Putamen (tissue), 1 donor: ENCODE data around the gene SLC34A1.
A peak's percentile ranks its signal among the peaks of the same experiment; 100 is the strongest.
"Not testable (repeated sequence)": the region's sequence is repeated elsewhere in the genome, so short reads cannot be mapped to it uniquely, and the experiment has no call there.

ENCODE experiments used
- DNase-seq: peaks from one replicate; pipeline ENCODE4 v3.0.0-alpha.2; 2016; ENCODE audit warnings: low spot score

SLC34A1 gene

GRCh38 chr5:177355162-177355867, 28.9 kb upstream of the SLC34A1 start:
- no peak for DNase-seq

GRCh38 chr5:177355868-177356168, 28.4 kb upstream of the SLC34A1 start:
- DNase-seq = no peak

- no peak for DNase-seq
Observed at GRCh38 chr5:177356746-177357145, 27.5 kb upstream of the SLC34A1 start.

- no peak for DNase-seq
Observed at GRCh38 chr5:177357146-177357458, 27.1 kb upstream of the SLC34A1 start.

GRCh38 chr5:177357459-177358351, 26.5 kb upstream of the SLC34A1 start, which contains the start of gene RGS14:
Gene RGS14 (plus strand): TSS chr5:177357924. CDS start chr5:177358025, 101 bp downstream.
- DNase-seq = no peak

DNA sequence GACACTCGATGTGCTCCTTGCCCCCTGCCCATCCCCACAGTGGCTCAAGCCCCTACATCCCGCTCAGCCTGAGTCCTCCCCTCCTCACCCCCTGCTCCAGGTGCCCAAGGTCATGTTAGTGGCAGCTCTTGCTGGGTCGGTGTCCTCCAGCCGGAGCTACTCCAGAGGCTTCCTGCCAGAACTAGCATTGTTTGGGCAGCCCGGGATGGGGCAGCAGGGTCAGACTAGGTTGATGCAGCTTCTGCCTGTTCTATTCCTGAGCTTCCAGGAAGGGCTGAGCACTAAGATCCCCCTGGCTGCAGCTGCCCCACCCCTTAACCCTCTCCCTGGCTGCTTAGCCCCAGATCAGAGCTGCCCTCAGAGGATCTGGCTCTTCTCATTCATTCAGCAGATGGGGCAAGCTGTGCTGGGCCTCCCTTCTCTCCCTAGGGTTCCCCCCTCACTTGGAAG, 25.8 kb upstream of the SLC34A1 start:
- DNase-seq = no peak

- DNase-seq = no peak
Observed at GRCh38 chr5:177359451-177359851, 24.8 kb upstream of the SLC34A1 start.

DNA sequence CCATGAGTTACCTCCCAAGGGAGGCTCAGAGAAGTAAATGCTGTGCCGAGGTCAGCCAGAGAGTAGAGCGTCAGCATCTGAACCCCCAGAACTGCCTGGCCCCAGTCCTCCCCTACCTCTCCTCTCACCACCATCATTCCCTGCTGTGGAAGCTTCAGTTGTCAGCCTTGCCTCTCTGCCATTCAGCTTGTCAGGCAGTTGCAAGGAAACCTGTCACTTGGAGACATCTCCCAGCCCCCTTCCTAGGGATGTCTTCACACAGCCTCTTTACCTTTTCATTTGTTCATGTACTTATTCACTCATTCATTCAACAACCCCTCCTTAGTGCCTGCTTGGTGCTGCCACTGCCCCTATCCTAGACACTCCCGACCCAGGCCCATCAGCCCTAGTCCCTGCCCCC, 24.4 kb upstream of the SLC34A1 start:
- DNase-seq = no peak

DNA sequence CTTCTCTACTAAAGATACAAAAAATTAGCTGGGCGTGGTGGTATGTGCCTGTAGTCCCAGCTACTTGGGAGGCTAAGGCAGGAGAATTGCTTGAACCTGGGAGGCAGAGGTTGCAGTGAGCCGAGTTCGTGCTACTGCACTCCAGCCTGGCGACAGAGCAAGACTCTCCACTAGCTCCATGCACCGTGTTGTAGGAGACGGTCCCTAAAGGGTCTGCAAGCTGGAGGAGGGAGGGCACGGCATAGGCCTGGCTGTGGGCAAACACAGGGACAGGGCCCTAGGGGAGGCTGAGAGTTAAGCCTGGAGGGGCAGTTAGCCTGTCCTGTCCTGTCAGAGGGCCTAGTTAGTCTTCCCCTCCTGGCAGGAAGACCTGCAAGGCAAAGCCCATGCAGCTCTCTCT, 23.5 kb upstream of the SLC34A1 start:
- not testable (repeated sequence) for DNase-seq

- DNase-seq = peak; percentile 69
Observed at GRCh38 chr5:177361418-177362291, 22.6 kb upstream of the SLC34A1 start.

GRCh38 chr5:177362292-177362609, 22.0 kb upstream of the SLC34A1 start:
- DNase-seq = no peak

DNA sequence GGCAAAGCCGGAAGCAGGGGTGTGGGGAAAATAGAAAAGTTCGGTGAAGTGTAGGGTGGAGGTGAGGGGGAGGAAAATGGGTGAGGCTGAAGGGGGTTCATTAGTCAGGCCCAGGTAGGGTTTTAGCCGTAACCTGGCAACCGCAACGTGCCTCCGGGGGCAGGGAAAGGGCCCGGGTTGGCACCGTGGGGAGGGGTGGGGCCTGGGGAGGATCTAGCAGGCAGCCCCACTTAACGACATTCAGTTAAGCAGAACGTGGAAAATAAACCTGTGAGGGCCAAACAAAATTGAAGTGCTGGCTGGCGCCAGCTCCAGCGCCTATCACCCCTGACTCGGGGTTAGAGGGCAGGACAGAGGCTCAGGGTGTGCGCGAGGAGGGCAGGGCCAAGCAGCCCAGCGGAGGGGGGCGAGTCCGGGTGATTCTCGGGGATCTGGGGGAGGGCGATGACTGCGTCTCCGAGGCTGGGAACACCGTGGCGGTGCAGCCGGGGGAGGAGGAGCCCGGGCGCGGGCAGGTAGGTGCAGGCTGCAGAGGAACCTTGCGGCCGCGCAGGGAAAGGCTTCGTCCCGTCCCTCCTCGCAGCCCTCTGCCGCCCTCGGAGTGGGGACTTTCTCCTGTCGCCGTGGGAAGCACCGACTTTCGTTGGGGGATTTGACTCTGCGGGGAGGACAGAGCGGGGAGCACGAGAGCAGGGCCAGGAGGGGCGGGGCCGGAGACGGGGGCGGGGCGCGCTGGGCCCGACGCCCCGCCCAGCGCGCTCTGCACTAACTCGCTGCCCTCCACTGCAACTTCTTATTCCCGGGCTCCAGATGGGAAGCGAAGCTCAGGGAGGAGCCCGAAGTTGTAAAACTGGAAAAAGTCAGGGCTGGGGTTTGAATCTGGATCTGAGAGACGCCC, 21.4 kb upstream of the SLC34A1 start:
- peak; percentile 75 for DNase-seq

DNA sequence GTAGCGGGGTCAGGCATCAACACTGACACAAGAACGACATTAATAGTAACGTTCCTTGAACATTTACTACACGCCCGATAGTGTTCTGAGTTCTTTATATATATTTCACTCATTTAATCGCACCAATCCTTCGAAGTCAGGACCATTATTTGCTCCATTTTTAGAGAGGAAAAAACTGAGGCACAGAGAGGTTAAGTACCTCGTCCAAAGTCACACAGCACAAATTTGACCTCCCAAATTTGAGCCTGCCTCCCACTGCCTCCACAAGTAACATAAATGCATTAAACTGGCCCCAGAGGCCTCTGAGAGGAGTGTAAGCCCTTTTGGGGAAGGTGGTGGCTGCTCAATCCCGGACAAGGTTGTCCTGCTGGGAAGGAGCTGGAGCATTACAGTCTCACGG, 20.7 kb upstream of the SLC34A1 start:
- DNase-seq = no peak

DNA sequence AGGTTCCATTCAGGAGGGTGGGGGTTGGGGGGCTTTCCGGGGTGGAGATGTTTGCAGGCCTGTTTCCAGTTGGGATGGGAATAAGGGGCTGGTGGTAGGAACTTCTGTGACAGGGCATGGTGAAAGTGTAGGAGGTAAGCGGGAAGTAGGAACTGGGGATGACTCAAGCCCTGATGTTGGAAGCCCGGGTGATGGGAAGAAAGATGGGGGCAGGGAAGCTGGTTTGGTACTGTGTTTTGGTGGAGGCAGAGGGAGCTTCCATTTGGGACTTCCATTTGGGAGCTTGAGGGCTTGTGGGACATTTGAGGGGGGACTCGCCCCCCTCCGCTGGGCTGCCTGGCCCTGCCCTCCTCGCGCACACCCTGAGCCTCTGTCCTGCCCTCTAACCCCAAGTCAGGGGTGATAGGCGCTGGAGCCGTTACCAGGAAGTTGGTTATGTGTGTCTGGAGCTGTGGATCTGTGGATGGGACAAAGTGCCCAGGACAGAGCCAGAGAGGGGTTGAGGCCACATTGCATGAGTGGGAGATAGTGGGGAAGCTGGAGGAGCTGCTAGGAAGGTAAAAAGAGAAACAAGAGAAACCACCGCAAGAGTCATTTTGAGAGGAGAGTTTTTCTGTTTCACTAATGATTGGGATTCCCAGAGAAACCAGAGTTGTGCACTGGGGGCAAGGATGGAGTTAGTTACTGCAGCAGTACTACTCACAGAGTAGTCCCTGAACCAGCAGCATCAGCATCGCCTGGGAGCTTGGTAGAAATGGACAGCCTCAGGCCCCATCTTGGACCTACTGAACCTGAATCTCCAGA, 19.9 kb upstream of the SLC34A1 start:
- no peak for DNase-seq

DNA sequence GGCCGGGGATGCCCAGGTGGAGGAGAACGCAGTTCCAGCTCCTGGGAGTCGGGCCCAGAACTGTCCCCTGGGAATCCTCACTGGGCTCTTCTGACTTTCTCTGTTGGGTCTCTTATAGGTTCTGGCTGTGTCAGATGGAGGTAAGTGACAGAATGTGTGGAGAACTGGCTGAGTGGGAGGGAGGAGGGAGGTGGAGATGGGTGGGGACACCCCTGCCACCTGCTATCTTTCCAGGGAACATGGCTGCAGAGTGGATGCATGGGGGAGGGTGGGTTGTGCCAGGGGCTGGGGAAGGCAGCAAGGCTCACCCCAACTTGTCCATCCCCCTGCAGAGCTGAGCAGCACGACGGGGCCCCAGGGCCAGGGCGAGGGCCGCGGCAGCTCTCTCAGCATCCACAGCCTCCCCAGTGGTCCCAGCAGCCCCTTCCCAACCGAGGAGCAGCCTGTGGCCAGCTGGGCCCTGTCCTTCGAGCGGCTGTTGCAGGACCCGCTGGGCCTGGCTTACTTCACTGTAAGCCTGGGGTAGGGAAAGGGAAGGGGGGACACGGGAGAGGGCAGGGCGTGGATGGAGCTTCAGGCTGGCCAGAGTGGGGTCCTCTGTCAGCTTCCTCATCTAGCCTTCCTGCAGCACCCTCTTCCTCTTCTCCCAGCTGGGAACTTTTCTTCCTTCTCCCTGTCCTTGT, 18.2 kb upstream of the SLC34A1 start:
- DNase-seq = no peak

- DNase-seq = no peak
Observed at GRCh38 chr5:177366528-177367322, 17.5 kb upstream of the SLC34A1 start.

GRCh38 chr5:177367323-177367848, 16.8 kb upstream of the SLC34A1 start:
- DNase-seq = no peak

DNA sequence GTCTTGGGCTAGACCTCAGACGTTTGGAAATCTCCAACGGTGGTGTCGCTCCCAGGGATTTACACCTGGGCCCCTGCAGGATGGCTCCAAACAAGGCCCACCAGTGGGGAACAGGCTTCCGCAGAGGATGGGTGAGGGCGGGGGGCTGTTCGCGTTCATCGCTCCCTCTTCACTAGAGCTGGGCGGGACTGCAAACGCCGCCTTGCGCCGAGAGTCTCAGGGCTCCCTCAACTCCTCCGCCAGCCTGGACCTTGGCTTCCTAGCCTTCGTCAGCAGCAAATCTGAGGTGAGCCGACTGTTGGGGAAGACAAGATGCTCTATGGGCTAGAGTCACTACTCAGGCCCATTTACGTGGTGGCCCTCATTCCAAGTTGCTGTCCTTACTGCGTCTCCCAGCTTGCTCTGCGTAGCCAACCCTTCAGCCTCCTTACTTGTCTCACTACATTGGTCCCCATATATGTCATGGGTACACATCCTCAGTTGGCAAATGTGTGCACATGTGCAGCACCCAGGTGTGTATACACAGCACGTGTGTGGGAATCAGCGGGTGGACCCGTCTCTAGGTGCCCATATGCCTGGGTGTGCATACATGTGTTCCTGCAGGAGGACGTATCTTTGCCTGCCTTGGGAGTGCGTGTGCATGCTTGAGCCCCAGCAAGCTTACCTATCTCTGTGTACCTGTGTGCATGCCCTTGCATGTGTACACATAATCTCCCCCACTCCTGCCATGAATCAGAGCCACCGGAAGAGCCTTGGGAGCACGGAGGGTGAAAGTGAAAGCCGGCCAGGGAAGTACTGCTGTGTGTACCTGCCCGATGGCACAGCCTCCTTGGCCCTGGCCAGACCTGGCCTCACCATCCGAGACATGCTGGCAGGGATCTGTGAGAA, 16.0 kb upstream of the SLC34A1 start:
- no peak for DNase-seq
